Stomach (tissue), 4 donors: Measurements from ENCODE around the gene WWOX.

ENCODE experiments used
- POLR2A ChIP-seq, 4 donors: fragments of 450-650 bp; IDR thresholded peaks; one replicate each; pipeline ENCODE4 v1.6.1; 2016; ENCODE audit warnings: antibody characterized with exemption in 4 of 4, control low read depth in 2 of 4, mild to moderate bottlenecking in 1 of 4, moderate library complexity in 1 of 4
- POLR2AphosphoS5 ChIP-seq, 3 donors: sonication (generic); formaldehyde crosslinking; IDR thresholded peaks; one replicate each; pipeline ENCODE4 v1.6.1; 2016; ENCODE audit warnings: antibody characterized with exemption in 3 of 3
- TF ChIP-seq, protein P1 (sequence below), 7 experiments: fragments of 450-650 bp in 4 of 7; fragments of 200-600 bp in 3 of 7; sonication (generic) in 3 of 7; IDR thresholded peaks; one replicate each; pipeline ENCODE4 v1.5.1; 2016 to 2019; ENCODE audit warnings: antibody characterized with exemption in 7 of 7, control low read depth in 2 of 7, mild to moderate bottlenecking in 1 of 7

DNA sequence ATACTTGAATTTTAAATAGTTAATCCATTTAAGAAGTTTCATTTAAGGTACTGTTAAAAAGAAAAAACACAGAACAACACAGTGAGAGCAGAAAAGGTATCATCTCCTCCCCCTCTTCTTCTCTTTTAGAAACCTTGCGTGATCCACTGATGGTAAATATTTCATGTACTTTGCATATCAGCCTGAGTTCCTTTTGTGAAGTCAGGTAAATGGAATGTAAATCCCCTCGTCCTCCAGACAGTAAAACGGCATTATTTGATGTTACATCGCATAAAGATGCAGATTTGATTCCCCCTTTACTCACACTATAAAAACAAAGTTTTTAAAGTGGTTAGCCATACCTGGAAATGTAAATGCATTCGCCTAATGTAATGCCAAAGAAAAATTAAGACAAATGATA lies 234.4 kb downstream of the WWOX start:
- TF ChIP-seq, protein P1, sequence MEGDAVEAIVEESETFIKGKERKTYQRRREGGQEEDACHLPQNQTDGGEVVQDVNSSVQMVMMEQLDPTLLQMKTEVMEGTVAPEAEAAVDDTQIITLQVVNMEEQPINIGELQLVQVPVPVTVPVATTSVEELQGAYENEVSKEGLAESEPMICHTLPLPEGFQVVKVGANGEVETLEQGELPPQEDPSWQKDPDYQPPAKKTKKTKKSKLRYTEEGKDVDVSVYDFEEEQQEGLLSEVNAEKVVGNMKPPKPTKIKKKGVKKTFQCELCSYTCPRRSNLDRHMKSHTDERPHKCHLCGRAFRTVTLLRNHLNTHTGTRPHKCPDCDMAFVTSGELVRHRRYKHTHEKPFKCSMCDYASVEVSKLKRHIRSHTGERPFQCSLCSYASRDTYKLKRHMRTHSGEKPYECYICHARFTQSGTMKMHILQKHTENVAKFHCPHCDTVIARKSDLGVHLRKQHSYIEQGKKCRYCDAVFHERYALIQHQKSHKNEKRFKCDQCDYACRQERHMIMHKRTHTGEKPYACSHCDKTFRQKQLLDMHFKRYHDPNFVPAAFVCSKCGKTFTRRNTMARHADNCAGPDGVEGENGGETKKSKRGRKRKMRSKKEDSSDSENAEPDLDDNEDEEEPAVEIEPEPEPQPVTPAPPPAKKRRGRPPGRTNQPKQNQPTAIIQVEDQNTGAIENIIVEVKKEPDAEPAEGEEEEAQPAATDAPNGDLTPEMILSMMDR (IDR thresholded peaks at IDR 0.05), result no peak
- TF ChIP-seq POLR2A (IDR thresholded peaks at IDR 0.05), result no peak
- TF ChIP-seq POLR2AphosphoS5 (IDR thresholded peaks at IDR 0.05), result no peak
